WTC11 (cell line): ENCODE results near the gene CENPB.

Source experiments
- NR2C2 ChIP-seq: sonication (generic); formaldehyde crosslinking; IDR thresholded peaks from 2 replicates; pipeline ENCODE4 v1.8.0; 2022; ENCODE audit warnings: mild to moderate bottlenecking, missing genetic modification reagents
- TEAD1 ChIP-seq: sonication (generic); formaldehyde crosslinking; IDR thresholded peaks from 2 replicates; pipeline ENCODE4 v1.8.0; 2022; ENCODE audit warnings: mild to moderate bottlenecking, missing genetic modification reagents
- TF ChIP-seq, protein P1 (sequence below): fragments of 200-600 bp; IDR thresholded peaks from 2 replicates; pipeline ENCODE4 v1.8.0; 2022; ENCODE audit warnings: antibody characterized with exemption
- TF ChIP-seq, protein P2 (sequence below): sonication (generic); formaldehyde crosslinking; IDR thresholded peaks from 2 replicates; pipeline ENCODE4 v1.8.1; 2022; ENCODE audit warnings: low read depth, missing genetic modification reagents, borderline replicate concordance

DNA sequence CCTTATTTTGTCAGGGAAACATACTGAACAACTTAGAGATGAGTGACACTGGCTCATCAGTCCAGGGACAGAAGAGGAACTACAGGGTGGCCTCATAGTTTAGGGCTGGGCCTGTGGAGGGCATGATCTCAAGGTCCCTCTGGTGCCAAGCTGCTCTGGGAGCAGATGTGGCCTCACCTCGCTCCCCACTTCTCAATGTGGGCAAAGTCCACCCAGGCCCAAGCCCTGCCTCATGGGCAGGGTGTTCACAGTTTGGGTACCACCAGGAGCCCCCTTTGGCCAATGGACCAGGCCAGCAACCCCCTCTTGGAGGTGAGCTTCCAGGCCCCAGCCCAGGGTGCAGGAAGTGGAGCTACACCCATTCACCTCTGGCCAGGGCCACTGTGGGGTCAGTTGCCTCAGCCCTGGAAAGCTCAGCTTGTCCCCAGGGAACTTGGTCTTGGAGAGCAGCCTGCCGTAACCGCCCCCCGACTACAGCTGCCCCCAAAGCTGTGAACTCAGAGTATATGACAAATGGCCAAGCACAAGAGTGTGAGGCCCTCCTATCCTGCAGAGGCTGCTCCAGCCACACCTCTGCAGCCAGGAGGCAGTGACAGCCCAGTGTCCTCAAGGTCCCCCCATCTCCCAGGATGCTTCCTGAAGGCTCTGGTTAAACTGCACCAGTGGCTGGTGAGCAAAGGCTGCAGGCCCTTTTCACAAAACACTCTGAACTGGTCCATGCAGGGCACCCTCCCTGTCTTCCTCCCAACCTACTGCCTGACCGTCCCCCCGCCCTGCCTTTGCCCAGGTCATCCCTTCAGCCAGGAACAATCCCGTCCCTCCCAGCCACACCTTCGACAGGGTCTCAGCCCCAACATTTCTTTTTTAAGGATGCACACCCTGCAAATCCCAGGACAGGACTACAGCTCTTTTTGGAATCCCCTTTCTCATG lies 22.6 kb downstream of the CENPB start:
- TF ChIP-seq, protein P1, sequence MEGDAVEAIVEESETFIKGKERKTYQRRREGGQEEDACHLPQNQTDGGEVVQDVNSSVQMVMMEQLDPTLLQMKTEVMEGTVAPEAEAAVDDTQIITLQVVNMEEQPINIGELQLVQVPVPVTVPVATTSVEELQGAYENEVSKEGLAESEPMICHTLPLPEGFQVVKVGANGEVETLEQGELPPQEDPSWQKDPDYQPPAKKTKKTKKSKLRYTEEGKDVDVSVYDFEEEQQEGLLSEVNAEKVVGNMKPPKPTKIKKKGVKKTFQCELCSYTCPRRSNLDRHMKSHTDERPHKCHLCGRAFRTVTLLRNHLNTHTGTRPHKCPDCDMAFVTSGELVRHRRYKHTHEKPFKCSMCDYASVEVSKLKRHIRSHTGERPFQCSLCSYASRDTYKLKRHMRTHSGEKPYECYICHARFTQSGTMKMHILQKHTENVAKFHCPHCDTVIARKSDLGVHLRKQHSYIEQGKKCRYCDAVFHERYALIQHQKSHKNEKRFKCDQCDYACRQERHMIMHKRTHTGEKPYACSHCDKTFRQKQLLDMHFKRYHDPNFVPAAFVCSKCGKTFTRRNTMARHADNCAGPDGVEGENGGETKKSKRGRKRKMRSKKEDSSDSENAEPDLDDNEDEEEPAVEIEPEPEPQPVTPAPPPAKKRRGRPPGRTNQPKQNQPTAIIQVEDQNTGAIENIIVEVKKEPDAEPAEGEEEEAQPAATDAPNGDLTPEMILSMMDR: no peak
- no peak for TF ChIP-seq TEAD1
- no peak for TF ChIP-seq NR2C2 (CRISPR knock-in tag)
- TF ChIP-seq, protein P2, sequence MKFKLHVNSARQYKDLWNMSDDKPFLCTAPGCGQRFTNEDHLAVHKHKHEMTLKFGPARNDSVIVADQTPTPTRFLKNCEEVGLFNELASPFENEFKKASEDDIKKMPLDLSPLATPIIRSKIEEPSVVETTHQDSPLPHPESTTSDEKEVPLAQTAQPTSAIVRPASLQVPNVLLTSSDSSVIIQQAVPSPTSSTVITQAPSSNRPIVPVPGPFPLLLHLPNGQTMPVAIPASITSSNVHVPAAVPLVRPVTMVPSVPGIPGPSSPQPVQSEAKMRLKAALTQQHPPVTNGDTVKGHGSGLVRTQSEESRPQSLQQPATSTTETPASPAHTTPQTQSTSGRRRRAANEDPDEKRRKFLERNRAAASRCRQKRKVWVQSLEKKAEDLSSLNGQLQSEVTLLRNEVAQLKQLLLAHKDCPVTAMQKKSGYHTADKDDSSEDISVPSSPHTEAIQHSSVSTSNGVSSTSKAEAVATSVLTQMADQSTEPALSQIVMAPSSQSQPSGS (CRISPR knock-in tag): no peak
